IMR-90 (cell line): ENCODE results near the gene TPP2. TPM values are rescaled to one million over a fixed set of nuclear protein-coding genes. Genes with fewer than 3 reads are reported as not detected.
A peak's percentile ranks its signal among the peaks of the same experiment; 100 is the strongest.

Source experiments
- ATAC-seq: fragments of 200-7000 bp; cut with Tn5 transposase; 2 replicates; pipeline ENCODE4 v1.9.1; 2020; ENCODE audit warnings: low read depth, mild to moderate bottlenecking, moderate library complexity
- BruUV-seq: library from RNA; stranded (reverse); fragments of 400-500 nt; replicated peaks from 2 replicates; lab custom pipeline; 2021; lab: Mats Ljungman, UMichigan
- CTCF ChIA-PET: fragments of 300-600 bp; formaldehyde crosslinking; extraction: SDS; loops from one replicate; lab custom pipeline; 2021; ENCODE audit warnings: antibody characterized with exemption; lab: Yijun Ruan, JAX
- POLR2A ChIA-PET: fragments of 300-600 bp; sonication (Branson Sonifier 250); formaldehyde crosslinking; loops from one replicate; lab custom pipeline; 2022; ENCODE audit warnings: antibody characterized with exemption; ENCODE audit not compliant: unreplicated experiment; lab: Charles Lee
- DNase-seq: peaks from one replicate; pipeline ENCODE4 v3.0.0; 2013
- H2AFZ ChIP-seq: replicated peaks from 2 replicates; pipeline ENCODE3; 2013; ENCODE audit warnings: low read length, mild to moderate bottlenecking; ENCODE audit not compliant: poor library complexity
- H2AK5ac ChIP-seq: 2 replicates; pipeline ENCODE4 v1.6.1; 2013; ENCODE audit warnings: low read depth, low read length, inconsistent platforms
- H2AK9ac ChIP-seq: replicated peaks from 2 replicates; pipeline ENCODE3; 2013; ENCODE audit warnings: mild to moderate bottlenecking, low read depth, low read length, moderate library complexity; ENCODE audit not compliant: poor library complexity
- H2BK120ac ChIP-seq: 2 replicates; pipeline ENCODE4 v1.6.1; 2013; ENCODE audit warnings: low read depth, low read length, inconsistent platforms
- H2BK15ac ChIP-seq: 3 replicates; pipeline ENCODE4 v1.6.1; 2013; ENCODE audit warnings: low read depth, low read length, inconsistent platforms
- H2BK20ac ChIP-seq: 2 replicates; pipeline ENCODE4 v1.6.1; 2013; ENCODE audit warnings: low read depth, mild to moderate bottlenecking, inconsistent platforms, low read length, moderate library complexity
- H2BK5ac ChIP-seq: 2 replicates; pipeline ENCODE4 v1.6.1; 2013; ENCODE audit warnings: mild to moderate bottlenecking, low read depth, low read length, inconsistent platforms; ENCODE audit not compliant: poor library complexity, severe bottlenecking
- H3K14ac ChIP-seq: replicated peaks from 2 replicates; pipeline ENCODE4 v1.6.1; 2013; ENCODE audit warnings: low read depth, low read length, inconsistent platforms
- H3K18ac ChIP-seq: 2 replicates; pipeline ENCODE4 v1.6.1; 2013; ENCODE audit warnings: low read depth, low read length, control low read depth
- H3K23ac ChIP-seq: 2 replicates; pipeline ENCODE4 v1.6.1; 2013; ENCODE audit warnings: low read depth, low read length, inconsistent platforms
- H3K27ac ChIP-seq: 2 replicates; pipeline ENCODE4 v1.5.1; 2013; ENCODE audit warnings: mild to moderate bottlenecking, control low read depth, low read length; ENCODE audit not compliant: insufficient read depth
- H3K27me3 ChIP-seq: 2 replicates; pipeline ENCODE4 v1.6.1; 2013; ENCODE audit warnings: low read length; ENCODE audit not compliant: control insufficient read depth, insufficient read depth
- H3K36me3 ChIP-seq: 2 replicates; pipeline ENCODE4 v1.6.1; 2013; ENCODE audit warnings: low read length, mixed read lengths; ENCODE audit not compliant: control insufficient read depth, insufficient read depth
- H3K4ac ChIP-seq: 2 replicates; pipeline ENCODE4 v1.6.1; 2013; ENCODE audit warnings: low read depth, low read length, inconsistent platforms
- H3K4me1 ChIP-seq: 2 replicates; pipeline ENCODE4 v1.6.1; 2013; ENCODE audit warnings: low read length, mixed read lengths; ENCODE audit not compliant: control insufficient read depth, insufficient read depth
- H3K4me2 ChIP-seq: 2 replicates; pipeline ENCODE4 v1.6.1; 2013; ENCODE audit warnings: low read depth, mild to moderate bottlenecking, control low read depth, low read length, moderate library complexity
- H3K4me3 ChIP-seq: 2 replicates; pipeline ENCODE4 v1.5.1; 2013; ENCODE audit warnings: low read depth, mild to moderate bottlenecking, control low read depth, low read length, moderate library complexity; ENCODE audit not compliant: insufficient read depth
- H3K56ac ChIP-seq: 2 replicates; pipeline ENCODE4 v1.6.1; 2013; ENCODE audit warnings: low read length, inconsistent platforms; ENCODE audit not compliant: insufficient read depth; ENCODE audit errors: extremely low read depth
- H3K79me1 ChIP-seq, 2 experiments: 2 replicates each; pipeline ENCODE4 v1.6.1; 2013; ENCODE audit warnings: low read length in 2 of 2, inconsistent platforms in 1 of 2, low read depth in 1 of 2
- H3K9ac ChIP-seq: 2 replicates; pipeline ENCODE4 v1.6.1; 2013; ENCODE audit warnings: low read depth, low read length, control low read depth
- H3K9me1 ChIP-seq: 2 replicates; pipeline ENCODE4 v1.6.1; 2013; ENCODE audit warnings: low read length, inconsistent platforms; ENCODE audit not compliant: insufficient read depth
- H3K9me3 ChIP-seq: 2 replicates; pipeline ENCODE4 v1.6.1; 2013; ENCODE audit warnings: low read length; ENCODE audit not compliant: control insufficient read depth, insufficient read depth
- H4K20me1 ChIP-seq: 2 replicates; pipeline ENCODE4 v1.6.1; 2013; ENCODE audit warnings: low read length, inconsistent platforms; ENCODE audit not compliant: insufficient read depth
- H4K5ac ChIP-seq: 2 replicates; pipeline ENCODE4 v1.6.1; 2013; ENCODE audit warnings: mild to moderate bottlenecking, low read depth, low read length, control low read depth
- H4K8ac ChIP-seq, 2 experiments: 2 replicates each; pipeline ENCODE4 v1.6.1; 2013; ENCODE audit warnings: low read depth in 2 of 2, low read length in 2 of 2, control low read depth in 1 of 2, inconsistent platforms in 1 of 2
- H4K91ac ChIP-seq: 2 replicates; pipeline ENCODE4 v1.6.1; 2013; ENCODE audit warnings: low read depth, low read length, inconsistent platforms; ENCODE audit not compliant: insufficient read depth
- FOS ChIP-seq: fragments of 150-350 bp; IDR thresholded peaks from 2 replicates; pipeline ENCODE4 v1.6.1; 2016; ENCODE audit warnings: low read depth, low read length
- MAFK ChIP-seq: IDR thresholded peaks from 2 replicates; pipeline ENCODE4 v1.6.1; 2012; ENCODE audit warnings: low read depth, low read length, improper control_type of control experiment
- MXI1 ChIP-seq: IDR thresholded peaks from 2 replicates; pipeline ENCODE4 v1.6.1; 2012; ENCODE audit warnings: low read depth, mild to moderate bottlenecking, low read length, moderate library complexity, borderline replicate concordance
- WGBS, 2 experiments: methylation state at CpG; one replicate each; pipeline versions ENCODE4 v1.1.5 to v1.1.7; 2013; ENCODE audit warnings: missing lambda C conversion rate in 2 of 2; ENCODE audit not compliant: insufficient read length in 1 of 2; ENCODE audit errors: extremely low coverage in 2 of 2; 5-methylcytosine and 5-hydroxymethylcytosine counted together
- dilution Hi-C: fragments of 300-500 bp; cut with HindIII; formaldehyde crosslinking; loops from one replicate; pipeline ENCODE4 v1.14.3; 2018; ENCODE audit warnings: low sequenced_read_pairs; ENCODE audit not compliant: unreplicated experiment
- in situ Hi-C: fragments of 300-500 bp; cut with MboI; formaldehyde crosslinking; loops from 3 replicates; pipeline ENCODE4 v1.14.3; 2019; ENCODE audit warnings: low sequenced_read_pairs, inconsistent platforms, mixed read lengths
- intact Hi-C: fragments of 100-400 bp; cut with micrococcal nuclease; formaldehyde crosslinking; loops from 2 replicates; pipeline ENCODE4 v1.10.0; 2022
- polyA plus RNA-seq, 3 experiments: library from polyadenylated mRNA; depleted of rRNA; stranded (reverse); fragments of >200 nt; gene quantifications; 2 replicates each; pipeline ENCODE4 v1.2.3, GENCODE V29; 2012; ENCODE audit warnings: low replicate concordance in 1 of 3
- total RNA-seq: library from RNA; depleted of rRNA; stranded (reverse); fragments of >200 nt; gene quantifications from 2 replicates; pipeline ENCODE4 v1.2.3, GENCODE V29; 2012

Gene TPP2
- total and polyA plus RNA-seq, 2 of the 4 experiments (the other 2 are of a cell fraction), result 27.6 to 52.9 TPM

DNA sequence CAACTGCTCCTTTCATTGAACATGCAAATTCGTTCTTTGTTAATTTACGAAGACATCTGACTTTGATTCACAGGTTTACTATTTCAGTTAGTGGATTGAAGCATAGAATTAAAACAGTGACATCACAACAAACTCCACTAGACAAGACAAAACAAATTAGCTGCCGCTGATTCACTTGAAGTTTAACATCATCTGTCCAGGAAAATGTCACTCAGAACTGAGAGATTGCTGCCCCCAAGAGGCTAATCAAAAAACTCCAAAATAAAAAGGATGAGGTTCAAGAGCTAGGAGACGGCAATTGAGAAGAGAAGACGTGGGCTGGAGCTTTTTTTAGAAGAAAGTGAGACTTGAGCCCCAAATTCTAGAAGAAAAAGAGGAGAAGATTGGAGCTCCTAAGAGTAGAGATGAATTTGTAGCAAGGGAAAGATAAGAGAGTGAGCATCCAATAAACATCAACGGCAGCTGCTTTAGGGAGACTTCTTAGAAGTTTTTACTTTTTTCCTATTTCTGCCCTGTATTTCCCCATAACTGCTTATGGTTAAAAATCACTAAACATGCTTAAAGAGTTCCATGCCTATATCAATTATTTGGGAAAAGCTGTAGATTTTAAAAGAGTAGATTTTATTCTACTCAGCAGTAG is 40.8 kb upstream of the TPP2 start (continued):
- no peak for TF ChIP-seq FOS

DNA sequence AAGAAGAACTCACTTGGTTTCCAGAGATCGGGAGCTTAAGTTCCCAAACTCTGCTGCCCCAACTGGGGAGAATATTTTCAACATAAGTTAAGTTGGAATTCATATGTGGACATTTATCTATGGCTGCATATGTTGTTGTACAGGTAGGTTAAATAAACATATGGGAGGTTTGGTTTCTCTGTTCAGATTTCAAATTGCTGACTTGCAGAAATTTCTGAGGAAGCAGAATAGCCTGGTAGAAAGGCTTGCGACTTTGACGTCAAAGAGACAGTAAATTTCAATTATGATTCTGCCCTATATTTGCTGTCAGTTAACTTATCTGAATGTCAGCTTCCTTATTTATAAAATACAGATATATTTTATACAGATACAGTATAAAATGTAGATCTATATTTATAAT is 40.0 kb upstream of the TPP2 start:
- Histone ChIP-seq H3K9me1 (no peaks in the 10 kb centered on the region), H2BK20ac (no peak overlapping the region), H3K9me3 (no peaks in the 10 kb centered on the region), H3K23ac (no peak overlapping the region), H2BK15ac (no peak overlapping the region), H4K8ac (no peak overlapping the region), H2BK5ac (no peak overlapping the region), H4K5ac (no peak overlapping the region), H4K91ac (no peak overlapping the region), H3K4me2 (no peak overlapping the region), H2AK9ac (no peak overlapping the region), H2BK120ac (no peak overlapping the region), H3K4me3 (no peak overlapping the region), H3K4ac (no peak overlapping the region), H2AFZ (no peak overlapping the region), H3K27me3 (no peaks in the 10 kb centered on the region), H3K18ac (no peak overlapping the region), H3K56ac (no peak overlapping the region), H3K4me1 (no peaks in the 10 kb centered on the region), H3K79me1 (no peaks in the 10 kb centered on the region), H2AK5ac (no peak overlapping the region), H3K27ac (no peak overlapping the region), H3K14ac (no peak overlapping the region), H3K36me3 (no peaks in the 10 kb centered on the region), H4K20me1 (no peaks in the 10 kb centered on the region), H3K9ac (no peak overlapping the region)
- WGBS, 2 experiments, result no CpG with 5 or more reads among the region's 3 CpGs
- in situ Hi-C loops (loop anchor here (25.0 kb wide), 1 partner anchor 1420 kb away; no protein-coding TSS in a partner anchor), intact Hi-C loops (loop anchor here (1.0 to 5.0 kb wide), 4 partner anchors 360 to 1413 kb away; no protein-coding TSS in a partner anchor), dilution Hi-C loops (no loop called here)
- TF ChIP-seq MAFK (peak; percentile 95), MXI1 (no peak)
- DNase-seq (no peak), ATAC-seq (no peak)
- CTCF ChIA-PET, result interaction anchor here (0.8 to 1.6 kb wide), 9 partner anchors 9 to 466 kb away, joined by 3 to 11 read pairs (median 4); no protein-coding TSS in a partner anchor
- POLR2A ChIA-PET, result no interaction called here
- no TSS peak for BruUV-seq
